GM12865 (cell line): ENCODE measurements around the gene RNF207.

Experiments used
- DNase-seq: peaks from one replicate; pipeline ENCODE4 v3.0.0; 2010; ENCODE audit warnings: low read depth
- H3K4me3 ChIP-seq: 2 replicates; pipeline ENCODE4 v1.5.1; 2011; ENCODE audit warnings: mild to moderate bottlenecking, low read depth, low read length, control low read depth
- TF ChIP-seq, protein P1 (sequence below): IDR thresholded peaks from 2 replicates; pipeline ENCODE4 v1.5.1; 2011; ENCODE audit warnings: low read length, control low read depth, low read depth, inconsistent platforms; ENCODE audit not compliant: insufficient read depth; ENCODE audit errors: missing control alignments

Gene RNF207

GRCh38 chr1:6251681-6252373, 45.9 kb downstream of the RNF207 start:
- no peak for DNase-seq
- H3K4me3 ChIP-seq, result no peak overlapping the region
- TF ChIP-seq, protein P1, sequence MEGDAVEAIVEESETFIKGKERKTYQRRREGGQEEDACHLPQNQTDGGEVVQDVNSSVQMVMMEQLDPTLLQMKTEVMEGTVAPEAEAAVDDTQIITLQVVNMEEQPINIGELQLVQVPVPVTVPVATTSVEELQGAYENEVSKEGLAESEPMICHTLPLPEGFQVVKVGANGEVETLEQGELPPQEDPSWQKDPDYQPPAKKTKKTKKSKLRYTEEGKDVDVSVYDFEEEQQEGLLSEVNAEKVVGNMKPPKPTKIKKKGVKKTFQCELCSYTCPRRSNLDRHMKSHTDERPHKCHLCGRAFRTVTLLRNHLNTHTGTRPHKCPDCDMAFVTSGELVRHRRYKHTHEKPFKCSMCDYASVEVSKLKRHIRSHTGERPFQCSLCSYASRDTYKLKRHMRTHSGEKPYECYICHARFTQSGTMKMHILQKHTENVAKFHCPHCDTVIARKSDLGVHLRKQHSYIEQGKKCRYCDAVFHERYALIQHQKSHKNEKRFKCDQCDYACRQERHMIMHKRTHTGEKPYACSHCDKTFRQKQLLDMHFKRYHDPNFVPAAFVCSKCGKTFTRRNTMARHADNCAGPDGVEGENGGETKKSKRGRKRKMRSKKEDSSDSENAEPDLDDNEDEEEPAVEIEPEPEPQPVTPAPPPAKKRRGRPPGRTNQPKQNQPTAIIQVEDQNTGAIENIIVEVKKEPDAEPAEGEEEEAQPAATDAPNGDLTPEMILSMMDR, result no peak

GRCh38 chr1:6252374-6252710, 46.4 kb downstream of the RNF207 start:
- TF ChIP-seq, protein P1, result no peak
- DNase-seq, result no peak
- no peak overlapping the region for H3K4me3 ChIP-seq

DNA sequence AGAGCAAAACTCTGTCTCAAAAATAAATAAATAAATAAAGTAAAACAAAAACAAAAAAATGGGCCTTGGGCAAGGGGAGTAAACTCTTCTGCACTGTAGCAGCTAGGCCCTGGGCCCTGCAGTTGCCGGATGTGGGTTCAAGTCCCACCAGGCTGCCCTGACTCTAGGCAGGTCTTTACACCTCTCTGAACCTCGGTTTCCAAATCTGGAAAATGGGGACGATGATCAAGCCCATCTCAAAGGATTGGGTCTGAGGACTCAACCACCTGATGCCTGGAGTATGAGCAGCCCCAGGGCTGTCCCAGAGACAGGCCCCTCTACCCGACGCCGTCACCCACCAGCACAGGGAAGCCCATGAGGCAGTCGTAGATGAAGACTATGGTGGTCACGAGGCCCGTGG, 47.5 kb downstream of the RNF207 start:
- H3K4me3 ChIP-seq, result no peak overlapping the region
- no peak for DNase-seq
- TF ChIP-seq, protein P1, result no peak

GRCh38 chr1:6254691-6255090, 48.8 kb downstream of the RNF207 start:
- no peak overlapping the region for H3K4me3 ChIP-seq
- DNase-seq, result no peak
- TF ChIP-seq, protein P1, result no peak

GRCh38 chr1:6256645-6257044, 50.7 kb downstream of the RNF207 start:
- no peak overlapping the region for H3K4me3 ChIP-seq
- no peak for DNase-seq
- TF ChIP-seq, protein P1, result no peak

DNA sequence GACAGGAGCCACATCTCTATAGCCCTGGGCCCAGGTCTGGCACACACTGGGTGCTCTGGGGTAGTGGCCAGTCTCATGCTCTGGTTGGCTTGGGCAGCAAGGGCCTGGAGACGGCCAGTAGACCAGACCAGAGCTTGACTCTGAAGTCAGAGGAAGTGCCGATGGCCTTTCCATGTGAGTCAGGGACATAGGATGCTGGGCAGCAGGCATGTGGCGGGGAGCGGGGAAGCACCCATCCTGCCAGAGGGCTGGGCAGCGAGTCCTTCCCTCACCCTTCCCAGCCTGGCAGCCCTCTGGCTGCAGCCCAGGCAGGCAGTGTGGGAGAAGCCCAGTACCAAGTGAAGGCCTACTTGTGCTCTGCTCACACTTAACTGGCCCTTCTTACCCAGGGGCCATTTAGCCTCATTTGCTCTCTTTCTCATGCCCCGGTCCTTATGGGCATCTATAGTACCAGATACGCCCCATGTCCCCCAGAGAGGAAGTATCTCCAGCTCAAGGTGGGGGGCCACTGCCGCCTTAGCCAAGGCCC, 51.7 kb downstream of the RNF207 start:
- no peak overlapping the region for H3K4me3 ChIP-seq
- DNase-seq, result no peak
- TF ChIP-seq, protein P1, result no peak

GRCh38 chr1:6258675-6259074, 52.8 kb downstream of the RNF207 start:
- no peak for DNase-seq
- H3K4me3 ChIP-seq, result no peak overlapping the region
- TF ChIP-seq, protein P1, result no peak
